HG03565 (cell line): Measurements from ENCODE around the gene YWHAQ.
A peak's percentile ranks its signal among the peaks of the same experiment; 100 is the strongest.
"Not testable (repeated sequence)": the region's sequence is repeated elsewhere in the genome, so short reads cannot be mapped to it uniquely, and the experiment has no call there.

Experiments
- ATAC-seq: cut with Tn5 transposase; IDR thresholded peaks from one replicate; pipeline ENCODE4 v1.9.1; 2021; ENCODE audit warnings: mild to moderate bottlenecking, moderate library complexity; ENCODE audit not compliant: unreplicated experiment

YWHAQ gene

GRCh38 chr2:9552219-9553178 lies 78.3 kb downstream of the YWHAQ start:
- ATAC-seq = no peak

- not testable (repeated sequence) for ATAC-seq
These were observed 79.9 kb downstream of the YWHAQ start for GRCh38 chr2:9550859-9551391.

GRCh38 chr2:9549420-9549819 lies 81.4 kb downstream of the YWHAQ start:
- ATAC-seq = no peak

GRCh38 chr2:9548506-9548905 lies 82.3 kb downstream of the YWHAQ start:
- peak; percentile 58 for ATAC-seq

GRCh38 chr2:9547262-9547991 lies 83.4 kb downstream of the YWHAQ start:
- ATAC-seq = no peak

DNA sequence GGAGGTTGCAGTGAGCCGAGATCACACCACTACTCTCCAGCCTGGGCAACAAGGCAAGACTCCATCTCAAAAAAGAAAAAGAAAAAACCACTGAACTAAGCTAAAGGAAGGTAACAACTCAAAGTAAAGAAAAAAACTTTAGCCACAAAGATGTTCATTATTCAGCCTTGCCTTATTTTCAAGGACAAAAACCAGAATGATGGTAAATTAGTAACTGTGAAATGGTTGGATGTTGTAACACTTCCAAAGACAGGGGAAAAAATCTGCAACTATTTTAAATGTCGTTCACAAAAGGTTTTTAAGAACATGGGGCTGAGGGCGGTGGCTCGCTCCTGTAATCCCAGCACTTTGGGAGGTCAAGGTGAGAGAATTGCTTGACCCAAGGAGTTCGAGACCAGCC lies 85.3 kb downstream of the YWHAQ start:
- no peak for ATAC-seq

- ATAC-seq = no peak
These were observed 87.2 kb downstream of the YWHAQ start for GRCh38 chr2:9543557-9543956.

DNA sequence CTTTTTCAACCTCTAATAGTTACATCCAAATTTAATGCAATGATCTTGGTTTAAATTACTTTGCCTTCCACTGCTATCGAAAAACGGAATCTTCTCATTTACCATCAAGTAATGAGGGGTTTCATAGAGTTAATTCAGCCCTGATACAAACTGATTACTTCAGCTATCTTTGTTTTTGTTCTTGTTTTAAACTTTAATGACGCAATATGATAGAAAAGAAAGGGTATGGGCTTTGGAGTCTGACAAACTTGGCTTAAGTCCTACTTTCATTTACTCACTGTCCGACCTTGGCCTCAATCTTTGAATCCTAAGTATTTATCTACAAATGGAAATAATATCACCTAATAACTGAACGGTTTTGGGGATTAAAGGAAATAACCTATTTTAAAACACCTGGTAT lies 91.3 kb downstream of the YWHAQ start:
- no peak for ATAC-seq

DNA sequence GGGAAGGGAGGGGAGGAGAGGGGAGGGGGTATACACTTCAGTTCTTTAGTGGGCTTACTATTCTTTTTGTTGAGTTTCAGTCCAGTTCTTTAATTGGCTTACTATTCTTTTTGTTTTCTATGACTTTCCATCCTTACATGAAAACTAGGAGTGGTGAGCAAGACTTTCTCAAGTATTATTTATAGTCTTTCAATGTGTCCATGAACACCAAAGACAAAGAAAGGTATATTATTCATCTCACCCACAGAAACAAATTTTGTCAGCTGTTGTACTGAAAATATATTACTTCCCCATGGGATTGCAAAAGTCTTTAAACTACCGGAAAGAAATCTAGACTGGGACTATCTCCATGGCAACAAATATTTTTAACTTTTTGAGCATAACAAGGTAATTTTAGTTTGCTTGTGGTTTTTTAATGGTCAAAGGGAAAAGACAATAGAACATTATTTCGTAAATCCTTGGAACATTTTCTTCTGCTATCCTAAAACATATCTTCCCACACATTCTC lies 92.7 kb downstream of the YWHAQ start:
- ATAC-seq = no peak

- ATAC-seq = no peak
These were observed 94.3 kb downstream of the YWHAQ start for GRCh38 chr2:9536504-9536903.

DNA sequence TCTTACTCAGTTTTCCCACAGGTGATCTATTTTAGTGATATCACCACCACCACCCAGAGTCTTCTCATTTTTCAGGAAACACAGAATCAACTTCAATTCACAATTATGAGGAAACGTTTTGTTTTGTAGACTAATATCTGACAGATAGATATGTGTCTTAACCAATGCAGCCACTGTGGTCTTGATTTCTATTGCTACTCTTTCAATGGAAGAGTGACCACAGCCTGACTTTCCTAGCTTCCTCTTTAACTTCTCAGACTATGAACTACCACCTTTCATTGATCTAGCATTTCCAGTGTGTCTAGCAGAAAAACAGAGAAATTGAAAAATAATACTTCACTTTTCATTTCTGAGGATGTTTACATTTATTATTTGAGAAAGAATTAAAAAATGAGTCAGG lies 95.6 kb downstream of the YWHAQ start:
- ATAC-seq = no peak
